Activated T-cell treated with anti-CD3 and anti-CD28 coated beads, Interleukin-2, amount 50 U/mL, for 1 hour (primary cell): ENCODE measurements around the gene UBE2E1.
"Not testable (repeated sequence)": the region's sequence is repeated elsewhere in the genome, so short reads cannot be mapped to it uniquely, and the experiment has no call there.

Source experiments
- DNase-seq: peaks from one replicate; pipeline ENCODE4 v3.0.0-alpha.2; 2020

UBE2E1 gene

GRCh38 chr3:23859012-23859743 is 53.4 kb downstream of the UBE2E1 start:
- no peak for DNase-seq

- DNase-seq: no peak
Measured at GRCh38 chr3:23859839-23860382, 54.2 kb downstream of the UBE2E1 start.

GRCh38 chr3:23861689-23862088 is 55.9 kb downstream of the UBE2E1 start:
- no peak for DNase-seq

- DNase-seq: no peak
Measured at GRCh38 chr3:23863060-23863459, 57.3 kb downstream of the UBE2E1 start.

GRCh38 chr3:23864931-23865330 is 59.2 kb downstream of the UBE2E1 start:
- no peak for DNase-seq

- DNase-seq: no peak
Measured at GRCh38 chr3:23865595-23866396, 60.0 kb downstream of the UBE2E1 start.

- no peak for DNase-seq
Measured at GRCh38 chr3:23867400-23867799, 61.6 kb downstream of the UBE2E1 start.

- DNase-seq: no peak
Measured at GRCh38 chr3:23867838-23868237, 62.1 kb downstream of the UBE2E1 start.

- no peak for DNase-seq
Measured at GRCh38 chr3:23869977-23870662, 64.4 kb downstream of the UBE2E1 start.

GRCh38 chr3:23870663-23871043 is 64.9 kb downstream of the UBE2E1 start:
- DNase-seq: not testable (repeated sequence)

GRCh38 chr3:23871361-23871760 is 65.6 kb downstream of the UBE2E1 start:
- DNase-seq: not testable (repeated sequence)

GRCh38 chr3:23872330-23872729 is 66.6 kb downstream of the UBE2E1 start:
- no peak for DNase-seq

- DNase-seq: no peak
Measured at GRCh38 chr3:23873941-23874340, 68.2 kb downstream of the UBE2E1 start.

- no peak for DNase-seq
Measured at GRCh38 chr3:23874359-23875112, 68.8 kb downstream of the UBE2E1 start.

GRCh38 chr3:23875113-23875725 is 69.5 kb downstream of the UBE2E1 start:
- no peak for DNase-seq

GRCh38 chr3:23876923-23877322 is 71.2 kb downstream of the UBE2E1 start:
- DNase-seq: no peak

GRCh38 chr3:23877329-23877980 is 71.7 kb downstream of the UBE2E1 start:
- no peak for DNase-seq

GRCh38 chr3:23879485-23879884 is 73.7 kb downstream of the UBE2E1 start:
- DNase-seq: no peak

- no peak for DNase-seq
Measured at GRCh38 chr3:23880703-23881339, 75.1 kb downstream of the UBE2E1 start.

- DNase-seq: not testable (repeated sequence)
Measured at GRCh38 chr3:23881993-23882392, 76.2 kb downstream of the UBE2E1 start.

- DNase-seq: no peak
Measured at GRCh38 chr3:23882487-23882918, 76.7 kb downstream of the UBE2E1 start.
